NCI-H1105 (cell line): ENCODE data around the gene RPL10.

Experiments
- DNase-seq: peaks from one replicate; lab custom pipeline; 2025; lab: John Stamatoyannopoulos, UW

The RPL10 gene

DNA sequence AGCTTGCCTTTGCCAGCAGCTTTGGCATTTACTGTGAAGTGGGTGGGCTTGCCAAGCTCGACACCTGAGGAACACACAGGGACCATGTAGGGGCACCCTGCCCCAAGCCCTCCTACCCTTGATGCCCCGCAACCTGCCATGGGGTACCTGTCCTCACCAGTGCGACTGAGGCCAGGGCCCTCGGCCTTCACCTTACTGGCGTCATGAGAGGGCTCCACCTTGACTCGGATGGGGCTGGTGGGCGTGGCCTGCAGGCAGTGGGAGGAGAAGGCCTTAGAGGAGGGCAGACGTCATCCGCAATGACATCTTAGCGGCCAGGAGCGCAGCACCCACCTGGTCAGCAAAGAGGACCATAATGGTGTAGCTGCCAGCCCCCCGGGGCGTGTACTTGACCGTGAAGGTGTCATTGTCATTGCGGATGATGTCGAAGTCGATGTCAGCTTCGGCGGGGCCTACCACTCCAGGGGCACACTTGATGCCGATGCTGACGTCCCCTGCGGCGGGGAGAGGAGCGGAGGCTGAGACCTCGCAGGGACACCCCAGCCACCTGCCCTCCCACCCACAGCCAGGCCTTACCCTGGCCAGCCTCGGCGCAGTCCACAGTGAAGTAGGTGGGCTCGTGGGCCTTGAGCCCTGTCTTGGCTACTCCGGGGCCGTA, 36.0 kb upstream of the RPL10 start:
- DNase-seq: no peak

DNA sequence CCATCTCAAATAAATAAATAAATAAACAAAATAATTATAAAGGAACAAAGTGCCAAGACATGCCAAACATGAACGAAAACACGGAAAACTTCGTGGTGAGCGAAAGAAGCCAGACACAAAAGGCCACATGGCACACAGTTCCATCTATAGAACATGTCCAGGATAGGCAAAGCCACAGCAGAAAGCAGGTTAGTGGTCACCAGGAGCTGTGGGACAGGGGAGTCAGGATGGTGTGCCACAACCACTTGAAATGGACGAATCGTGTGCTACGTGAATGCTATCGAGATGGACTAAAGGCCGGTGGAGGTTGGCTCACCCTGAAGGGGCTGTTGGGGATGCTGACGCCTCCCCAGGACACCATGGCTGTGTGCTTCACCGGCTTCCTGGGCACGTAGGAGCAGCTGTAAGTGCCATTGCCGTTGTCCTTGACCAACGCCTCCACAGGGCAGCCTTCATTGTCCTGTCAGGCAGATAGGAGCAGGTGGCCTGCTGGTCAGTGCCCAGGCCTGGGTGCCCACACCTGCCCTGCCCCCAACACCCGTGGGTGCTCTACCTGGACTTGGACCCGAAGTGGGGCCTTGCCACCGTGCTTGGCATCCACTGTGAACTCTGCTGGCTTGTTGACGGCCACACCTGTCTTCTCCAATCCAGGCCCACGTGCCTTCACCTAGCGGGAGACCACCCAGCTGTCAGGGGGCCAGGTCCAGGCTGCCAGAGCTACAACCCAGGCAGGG, 34.3 kb upstream of the RPL10 start:
- no peak for DNase-seq

DNA sequence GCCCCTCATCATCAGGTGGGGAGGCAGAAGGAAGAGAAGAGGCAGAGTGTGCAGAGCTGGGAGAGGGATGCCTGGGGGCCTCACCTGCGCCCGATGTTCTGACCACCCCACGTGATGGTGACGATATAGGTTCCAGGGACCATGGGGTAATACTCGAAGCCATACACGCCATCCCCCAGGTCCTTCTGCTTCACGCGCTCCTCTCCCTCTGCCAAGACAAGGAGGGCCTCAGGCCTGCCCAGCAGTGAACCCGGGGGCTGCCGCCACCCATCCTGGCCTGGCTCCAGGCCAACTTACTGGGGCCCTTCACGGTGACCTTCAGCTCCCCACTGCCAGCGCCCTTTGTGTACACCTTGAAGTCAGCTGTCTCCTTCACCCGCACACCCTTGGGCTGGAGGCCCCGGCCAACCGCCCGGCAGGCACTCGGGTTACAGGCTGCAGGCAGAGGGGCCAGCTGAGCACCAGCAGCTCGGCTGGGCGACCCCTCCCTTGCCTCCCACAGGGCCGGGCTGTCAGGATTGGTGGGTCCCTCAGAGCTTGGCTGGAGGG, 33.1 kb upstream of the RPL10 start:
- no peak for DNase-seq

DNA sequence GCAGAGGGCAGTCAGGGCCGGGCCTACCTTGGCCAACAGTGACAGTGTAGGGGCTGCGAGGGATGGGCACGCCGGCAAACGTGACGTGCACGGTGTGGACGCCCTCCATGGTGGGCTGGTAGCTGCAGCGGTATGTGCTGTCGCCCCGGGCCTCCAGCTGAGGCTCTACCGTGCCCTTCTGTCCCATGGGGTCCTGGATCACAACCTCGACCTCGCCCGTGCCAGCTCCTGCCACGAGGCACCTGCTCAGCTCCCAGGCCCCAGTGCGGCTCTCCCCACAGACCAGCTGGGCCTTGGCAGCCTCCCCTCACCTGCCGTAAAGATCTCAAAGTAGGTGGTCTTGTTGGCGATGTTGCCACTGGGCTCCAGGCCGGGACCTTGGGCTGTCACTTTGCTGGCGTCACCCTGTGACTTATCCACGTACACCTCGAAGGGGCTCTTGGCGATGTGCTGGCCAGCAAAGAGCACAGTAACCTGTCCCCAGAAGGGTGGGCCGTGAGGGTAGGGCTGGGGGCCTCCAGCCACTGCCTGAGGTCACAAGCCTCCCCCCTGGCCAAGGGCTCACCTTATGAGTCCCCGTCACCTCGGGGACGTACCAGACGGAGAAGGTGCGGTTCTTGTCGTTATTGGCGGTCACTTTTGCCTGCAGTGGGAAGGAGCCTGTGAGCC, 32.0 kb upstream of the RPL10 start:
- no peak for DNase-seq

DNA sequence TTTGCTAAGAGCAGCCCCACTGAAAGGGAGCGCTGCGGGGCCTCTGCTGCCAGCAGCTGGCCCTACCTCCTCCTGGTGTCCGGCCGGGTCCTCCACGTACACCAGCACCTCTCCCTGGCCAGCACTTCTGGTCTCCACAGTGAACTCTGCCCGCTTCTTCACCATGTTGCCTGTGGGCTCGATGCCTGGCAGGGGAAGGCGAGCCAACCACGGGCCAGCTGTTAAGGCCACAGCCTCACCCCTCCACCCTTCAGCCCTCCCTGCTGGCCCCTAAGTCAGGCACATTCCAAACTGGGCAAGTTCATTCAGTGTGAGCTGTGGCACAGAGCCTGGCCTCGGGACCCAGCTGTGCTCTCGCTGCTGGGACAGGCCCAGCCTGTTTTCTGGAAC, 31.5 kb upstream of the RPL10 start:
- DNase-seq: no peak

DNA sequence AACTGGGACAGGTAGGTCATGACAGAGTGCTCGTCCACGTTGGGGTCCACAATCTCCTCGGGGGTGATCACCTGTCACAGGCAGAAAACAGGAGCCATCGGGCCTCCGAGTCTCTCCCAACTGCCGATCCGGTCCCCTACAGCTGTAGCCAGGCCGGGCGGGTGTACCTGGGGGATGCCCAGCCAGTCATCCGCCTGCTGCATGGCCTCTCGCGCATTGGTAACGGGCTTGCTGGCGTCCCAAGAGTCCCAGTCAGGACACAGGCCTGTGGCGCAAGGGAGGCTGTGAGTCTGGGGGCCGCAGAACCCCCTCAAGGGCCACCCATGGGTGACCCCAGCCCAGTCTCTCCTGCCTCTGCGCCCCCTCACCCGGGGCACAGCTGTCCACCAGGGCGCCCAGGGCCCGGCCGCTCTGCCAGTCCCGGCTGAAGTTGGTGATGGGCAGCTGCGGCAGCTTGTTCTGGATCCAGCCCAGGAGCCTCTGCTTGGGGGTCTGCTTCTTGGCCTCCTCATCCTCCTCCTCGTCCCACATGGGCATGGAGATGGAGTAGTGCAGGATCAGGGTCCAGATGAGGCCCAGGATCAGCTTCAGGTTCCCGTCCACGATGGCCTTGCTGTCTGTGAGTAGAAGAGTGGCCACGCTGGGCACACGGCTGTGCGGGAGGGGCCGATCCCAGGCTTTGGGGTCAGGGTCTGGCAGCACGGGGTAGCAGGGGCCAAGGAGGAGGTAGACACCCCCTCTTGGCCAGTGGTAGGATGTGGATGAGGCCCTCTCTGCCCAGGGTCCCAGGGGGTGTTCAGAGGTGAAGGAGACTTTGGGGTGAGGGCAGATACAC, 30.5 kb upstream of the RPL10 start:
- DNase-seq: no peak

DNA sequence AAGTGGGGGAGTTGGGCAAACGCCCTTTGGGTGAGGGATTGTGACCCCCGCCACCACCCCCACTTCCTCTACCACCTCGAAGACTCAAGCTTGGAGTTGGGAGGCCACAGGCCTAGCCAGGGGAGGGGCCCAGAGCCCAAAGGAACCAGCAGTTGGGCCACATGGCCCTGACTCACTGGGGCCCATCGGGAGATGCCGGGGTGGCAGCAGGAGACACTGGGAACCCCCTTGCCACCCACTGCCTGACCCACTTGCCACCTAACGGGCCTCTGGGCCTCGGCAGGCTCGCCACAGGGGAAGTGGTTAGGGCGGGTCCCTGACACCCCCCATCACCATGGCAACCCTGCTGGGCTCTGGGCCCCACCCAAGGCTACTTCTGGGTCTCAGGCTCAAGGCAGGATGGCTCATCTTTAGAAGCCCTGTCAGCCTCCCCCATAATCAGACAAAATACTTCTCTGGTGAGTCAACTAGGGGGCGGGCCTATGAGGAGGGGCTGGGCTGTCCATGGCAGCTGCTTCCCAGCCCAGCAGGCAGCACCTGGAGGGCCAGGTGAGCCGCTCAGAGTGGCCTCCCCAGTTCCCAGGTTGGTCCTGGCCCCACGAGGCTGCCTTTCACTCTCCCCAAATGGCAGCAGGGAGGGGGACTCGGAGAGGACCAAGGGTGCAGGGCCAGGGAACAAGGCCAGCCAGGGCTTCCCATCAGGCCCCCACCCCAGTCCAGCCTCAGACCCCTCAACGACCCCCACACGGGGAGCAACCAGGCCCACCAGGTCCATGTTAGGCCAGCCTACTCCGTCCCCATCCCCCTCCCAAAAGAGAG, 29.3 kb upstream of the RPL10 start:
- DNase-seq: peak; percentile 57

DNA sequence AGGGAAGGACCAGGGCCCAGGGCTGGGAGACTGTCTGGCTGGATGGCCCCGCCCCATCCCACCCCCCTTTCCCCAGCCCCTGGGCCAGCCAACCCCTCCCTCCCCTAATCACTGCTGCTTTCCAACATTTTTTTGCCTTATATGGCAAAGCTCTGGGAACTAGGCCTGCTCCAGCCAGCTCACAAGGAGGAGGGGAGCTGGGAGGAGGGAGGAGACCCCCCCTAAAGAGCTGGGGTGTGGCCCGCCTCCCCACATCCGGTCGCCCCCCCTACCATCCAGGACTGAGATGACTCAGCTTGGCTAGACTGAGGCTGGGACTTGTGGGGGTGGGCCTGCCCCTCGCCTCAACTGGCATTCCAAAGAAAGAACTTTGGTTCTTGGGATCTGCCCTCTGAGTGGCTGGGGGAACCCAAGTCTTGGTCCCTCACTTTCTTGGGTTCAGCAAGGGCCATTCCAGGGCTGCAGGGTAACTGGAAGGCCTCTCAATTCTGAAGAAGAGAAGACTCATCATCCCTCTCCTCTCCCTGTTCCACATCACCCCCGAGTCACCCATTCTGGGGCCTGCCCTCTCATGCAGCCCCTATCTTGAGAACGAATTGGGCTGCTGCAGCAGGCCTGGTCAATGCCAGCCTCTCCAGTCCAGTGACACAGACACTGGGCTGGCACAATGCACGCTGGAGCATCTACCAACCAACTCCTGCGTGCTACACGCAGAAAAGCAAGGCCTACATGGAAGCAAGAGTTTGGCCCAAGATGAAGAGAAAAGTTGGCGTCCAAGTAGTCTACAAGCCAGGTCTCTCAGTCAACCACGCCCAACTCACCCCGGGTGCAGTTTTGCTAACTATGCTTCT, 28.5 kb upstream of the RPL10 start:
- DNase-seq: peak; percentile 86

DNA sequence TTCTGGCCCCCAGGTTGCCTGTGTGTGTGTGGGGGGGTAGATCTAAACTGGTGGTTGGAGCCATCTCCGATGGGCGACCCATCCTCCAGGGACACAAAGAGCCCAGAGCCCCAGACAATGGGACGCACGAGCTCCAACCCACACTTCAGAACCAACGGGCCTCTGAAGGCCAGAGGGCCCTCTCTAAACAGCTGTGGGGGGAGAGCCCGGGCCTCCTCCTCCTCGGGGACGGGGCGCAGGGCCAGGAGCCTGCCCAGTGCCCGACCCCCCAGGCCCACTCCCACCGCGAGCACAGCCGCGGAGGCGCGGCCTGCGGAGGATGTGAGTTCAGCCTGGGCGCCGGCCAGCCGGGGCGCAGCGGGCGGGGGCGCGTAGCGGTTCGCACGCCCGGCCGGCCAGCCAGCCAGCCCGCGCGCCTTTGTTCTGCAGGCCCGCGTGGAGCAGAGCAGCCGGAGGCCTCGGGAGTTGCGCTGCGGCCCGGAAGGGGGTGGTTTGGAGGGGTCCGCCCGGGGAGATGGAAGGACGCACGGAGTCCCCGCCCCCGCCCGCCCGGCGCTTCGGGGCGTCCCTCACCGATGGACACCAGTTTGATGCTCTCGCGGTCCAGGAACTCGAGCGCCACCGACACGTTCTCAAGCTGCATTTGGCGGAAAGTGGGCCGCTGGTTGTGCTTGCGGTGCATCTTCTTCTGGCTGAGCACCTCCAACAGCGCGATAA, 27.7 kb upstream of the RPL10 start:
- DNase-seq: peak; percentile 37

DNA sequence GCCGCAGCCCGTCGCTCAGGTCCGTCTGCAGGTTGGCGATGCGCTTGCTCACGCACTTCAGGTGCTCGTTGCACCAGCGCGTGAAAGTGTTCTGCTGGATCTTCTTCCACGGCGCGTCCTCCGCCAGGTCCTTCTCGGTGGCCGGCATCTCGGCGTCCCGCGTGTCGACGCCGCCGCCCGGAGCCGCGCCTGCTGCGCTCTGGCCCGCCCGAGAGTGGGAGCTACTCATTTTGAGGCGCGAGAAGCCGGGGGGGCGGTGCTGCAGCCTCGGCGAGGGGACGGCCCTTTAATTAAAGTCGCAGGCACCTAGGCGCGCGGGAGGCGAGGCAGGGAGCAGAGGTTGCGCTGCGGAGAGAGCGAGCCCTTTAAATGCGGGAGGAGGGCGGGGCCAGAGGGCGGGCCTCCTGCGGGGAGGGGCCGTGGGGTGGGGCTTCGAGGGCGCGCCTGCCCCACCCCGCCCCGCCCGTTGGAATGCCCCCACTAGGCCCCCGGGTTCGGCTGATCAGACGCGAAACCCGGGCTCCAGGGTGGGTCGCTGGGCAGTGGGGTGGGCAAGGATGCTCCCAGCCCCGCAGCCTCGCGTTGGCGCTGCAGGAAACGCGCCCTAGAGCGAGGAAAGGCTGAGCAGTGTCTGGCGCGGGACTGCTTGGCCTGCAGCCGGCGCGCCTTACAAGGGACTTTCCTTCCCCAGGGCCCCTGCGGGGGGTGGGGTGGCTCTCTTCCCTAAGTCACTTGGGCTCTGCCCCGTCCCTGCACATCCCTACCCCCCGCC, 27.0 kb upstream of the RPL10 start:
- peak; percentile 98 for DNase-seq

DNA sequence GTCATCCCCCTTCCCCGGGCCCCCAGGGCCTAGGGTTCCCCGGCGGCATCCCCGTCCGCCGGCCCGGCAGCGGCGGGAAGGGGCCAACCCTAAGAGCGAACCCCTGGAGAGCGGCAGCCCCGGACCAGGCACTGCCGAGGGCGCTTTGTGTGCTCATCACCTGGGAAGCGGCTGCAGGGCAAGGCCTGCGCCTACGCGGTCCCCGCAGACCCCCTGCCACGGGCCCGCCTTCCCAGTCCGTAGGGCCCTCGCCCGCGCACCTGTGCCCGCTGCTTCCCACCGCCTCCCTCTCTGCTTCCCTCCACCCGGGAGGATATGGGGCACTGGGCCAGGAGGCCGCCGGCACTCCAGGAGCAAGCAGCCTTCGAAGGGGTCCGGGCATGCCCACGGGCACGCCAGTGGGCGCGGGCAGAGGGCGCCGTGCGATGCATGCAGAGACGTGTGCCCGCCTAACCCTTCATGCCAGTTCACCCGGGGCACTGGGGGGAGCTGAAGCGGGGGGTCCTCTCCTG, 26.3 kb upstream of the RPL10 start:
- peak; percentile 41 for DNase-seq

DNA sequence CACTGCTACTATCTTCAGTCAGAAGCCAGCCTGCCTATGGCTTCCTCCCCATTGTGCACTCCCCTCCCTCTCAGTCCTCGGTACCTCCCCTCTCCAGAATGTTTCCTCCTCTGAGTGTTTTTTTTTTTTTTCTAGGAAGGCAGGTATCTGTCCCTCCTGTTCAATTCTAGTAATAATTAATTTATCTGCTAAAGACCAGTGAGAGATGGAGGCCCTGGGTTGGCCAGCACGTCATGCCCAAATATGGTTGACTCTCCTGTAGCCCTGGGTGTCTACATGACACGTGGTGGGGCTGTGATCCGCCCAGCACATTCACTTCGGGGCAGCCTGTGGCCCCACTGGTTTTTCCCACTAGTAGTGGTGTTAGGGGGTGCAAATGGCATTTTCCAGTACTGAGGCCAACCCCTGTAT, 25.6 kb upstream of the RPL10 start:
- DNase-seq: no peak

DNA sequence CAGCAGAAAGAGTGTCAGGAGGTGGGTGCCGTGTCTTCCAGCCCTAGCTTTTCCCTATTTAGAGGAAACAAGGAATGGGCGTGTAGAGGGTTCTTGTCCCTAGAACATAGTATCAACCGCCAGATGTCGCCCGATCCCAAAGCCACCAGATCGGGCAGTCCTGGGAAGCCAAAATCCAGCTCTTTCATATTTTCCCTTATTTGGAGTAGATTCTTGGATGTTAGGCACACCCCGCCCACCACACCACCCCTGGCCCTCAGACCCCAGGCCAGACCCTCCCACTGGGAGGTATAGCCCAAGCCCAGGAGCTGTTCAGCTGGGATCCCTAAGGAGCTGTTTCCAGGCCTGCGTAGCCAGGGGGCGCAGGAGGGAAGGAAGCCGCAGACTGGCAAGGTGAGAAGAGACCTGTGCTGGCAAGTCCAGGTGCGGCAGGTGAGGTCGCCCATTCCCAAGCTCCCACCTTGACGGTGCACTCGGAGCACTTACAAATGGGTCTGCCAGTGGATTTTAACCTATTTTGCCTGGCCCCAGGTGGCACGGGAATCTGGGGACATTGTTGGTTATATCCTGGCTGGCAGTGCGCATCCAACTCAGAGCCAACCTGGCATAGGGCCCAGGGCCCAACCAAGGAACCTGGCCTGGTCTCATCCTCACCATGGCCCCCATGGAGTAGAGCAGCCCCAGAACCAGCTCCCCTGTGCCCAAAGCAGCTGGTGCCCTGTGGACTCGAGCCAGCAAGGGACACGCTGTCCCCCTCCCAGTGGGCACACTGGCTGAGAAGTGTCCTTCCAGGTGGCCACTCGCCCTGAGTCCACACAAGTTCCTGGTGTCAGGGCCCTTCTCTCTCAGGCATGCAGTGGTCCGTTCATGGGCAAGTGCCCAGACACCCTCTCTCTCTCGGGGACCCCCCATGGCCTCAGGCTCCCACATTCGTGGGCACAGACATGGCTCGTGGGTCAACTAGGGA, 24.6 kb upstream of the RPL10 start:
- DNase-seq: peak; percentile 85

DNA sequence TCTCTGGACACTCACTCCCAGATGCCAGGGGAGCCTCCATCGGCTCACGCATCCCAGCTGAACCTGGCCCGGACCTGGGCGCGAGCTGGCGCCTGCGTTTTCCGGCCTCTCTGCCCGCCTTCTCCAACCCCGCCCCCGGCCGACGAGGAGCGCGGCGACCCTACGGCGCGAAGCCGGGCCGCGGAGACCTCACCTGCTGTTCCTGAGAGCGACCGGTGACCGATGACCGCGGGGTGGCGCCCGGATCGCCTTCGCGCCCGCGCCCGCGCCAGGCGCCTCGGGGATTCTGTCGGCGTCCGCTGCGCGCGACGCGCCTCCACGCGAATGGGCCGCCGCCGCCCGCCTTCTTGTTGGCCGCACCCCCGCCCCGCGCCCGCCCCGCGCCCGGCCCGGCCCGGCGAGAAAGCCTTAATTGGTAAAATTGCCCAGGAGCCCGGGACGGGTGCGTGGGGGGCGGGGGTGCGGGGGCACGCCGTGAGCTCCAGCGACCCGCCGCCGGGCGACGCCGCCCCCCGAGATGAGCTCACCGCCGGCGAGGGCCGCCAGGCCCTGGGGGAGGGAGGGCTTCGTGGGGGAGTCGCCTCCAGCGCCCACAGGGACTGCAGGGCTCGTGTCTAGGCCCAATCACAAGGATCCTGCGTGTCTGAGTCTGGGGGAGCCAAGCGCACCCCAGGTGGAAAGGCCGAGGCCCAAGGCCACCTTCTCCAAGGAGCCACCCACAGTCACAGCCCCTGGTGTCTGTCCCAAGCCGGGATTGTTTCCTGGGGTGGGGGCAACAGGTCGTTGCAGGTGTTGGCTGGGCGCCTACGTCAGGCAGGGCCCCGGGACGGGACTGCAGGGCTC, 23.6 kb upstream of the RPL10 start, which contains the start of gene FLNA:
Gene FLNA (minus strand): TSS at position 322 of the 843 bp plus-strand sequence. CDS start 3,389 bp downstream, outside the sequence.
- DNase-seq: peak; percentile 52

DNA sequence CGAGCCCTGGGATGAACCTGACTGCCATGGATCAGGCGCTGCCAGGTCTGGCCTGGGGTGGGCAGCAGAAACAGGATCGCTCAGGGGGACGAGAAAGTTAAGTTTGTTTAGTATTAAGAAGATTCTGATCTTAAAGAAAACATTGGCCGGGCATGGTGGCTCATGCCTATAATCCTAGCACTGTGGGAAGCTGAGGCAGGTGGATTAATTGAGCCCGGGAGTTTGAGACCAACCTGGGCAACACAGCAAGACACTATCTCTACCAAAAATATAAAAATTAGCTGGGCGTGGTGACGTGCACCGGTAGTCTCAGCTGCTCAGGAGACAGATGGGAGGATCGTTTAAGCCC, 23.0 kb upstream of the RPL10 start:
- no peak for DNase-seq

DNA sequence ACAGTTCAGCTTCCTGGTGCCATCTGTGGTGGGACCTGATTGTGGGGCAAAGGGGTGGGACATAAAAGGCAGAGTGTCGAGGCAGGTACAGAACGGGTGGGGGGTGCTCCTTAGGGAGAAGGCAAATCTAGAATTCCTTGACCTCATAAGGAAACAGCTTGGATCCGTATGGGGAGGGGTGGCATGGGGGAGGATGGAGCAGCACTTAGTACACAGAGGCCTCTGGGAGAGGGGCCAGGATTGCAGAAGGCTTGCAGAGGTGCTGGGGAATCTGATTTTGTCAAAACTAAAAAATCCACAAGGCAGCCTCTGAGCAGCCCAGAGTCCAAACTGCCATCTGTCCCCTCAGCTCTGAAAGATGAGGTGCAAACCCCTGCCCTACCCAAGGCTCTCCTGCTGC, 21.4 kb upstream of the RPL10 start:
- DNase-seq: no peak
